Brain microvascular endothelial cell (primary cell): ENCODE measurements around the gene C10orf105.

Source experiments
- DNase-seq: peaks from one replicate; pipeline ENCODE4 v3.0.0-alpha.2; 2020
- H3K27ac ChIP-seq: fragments of 250-450 bp; sonication (Bioruptor Pico); 2 replicates; pipeline ENCODE4 v1.5.1; 2020; ENCODE audit warnings: mild to moderate bottlenecking, moderate library complexity
- H3K27me3 ChIP-seq: fragments of 250-450 bp; sonication (Bioruptor Pico); replicated peaks from 2 replicates; pipeline ENCODE4 v1.5.1; 2020; ENCODE audit warnings: mild to moderate bottlenecking
- H3K36me3 ChIP-seq: fragments of 250-450 bp; sonication (Bioruptor Pico); replicated peaks from 2 replicates; pipeline ENCODE4 v1.5.1; 2020; ENCODE audit warnings: mild to moderate bottlenecking
- H3K4me3 ChIP-seq: 2 replicates; pipeline ENCODE4 v1.5.1; 2011; ENCODE audit warnings: low read depth, mild to moderate bottlenecking, control low read depth, low read length, moderate library complexity
- CTCF ChIP-seq: IDR thresholded peaks from 2 replicates; pipeline ENCODE4 v1.5.1; 2011; ENCODE audit warnings: low read depth, mild to moderate bottlenecking, moderate library complexity, low read length, control low read depth, inconsistent platforms; ENCODE audit errors: missing control alignments
- in situ Hi-C: cut with HindIII; loops from 2 replicates; pipeline ENCODE4 v1.10.0; 2017; ENCODE audit warnings: low sequenced_read_pairs, low pct_ligation_motif_present

Gene C10orf105

GRCh38 chr10:71724539-71724938, 5.0 kb upstream of the C10orf105 start:
- H3K27ac ChIP-seq: no peak overlapping the region
- no peak for DNase-seq

GRCh38 chr10:71723311-71723710, 3.7 kb upstream of the C10orf105 start:
- Histone ChIP-seq H3K27me3 (no peaks in the 10 kb centered on the region), H3K4me3 (no peak overlapping the region), H3K27ac (no peak overlapping the region), H3K36me3 (no peaks in the 10 kb centered on the region)
- in situ Hi-C loops: no loop called here
- no peak for DNase-seq
- TF ChIP-seq CTCF: no peak

More at GRCh38 chr10:71724539-71724938, 5.0 kb upstream of the C10orf105 start:
- in situ Hi-C loops: no loop called here
- no peak for TF ChIP-seq CTCF
- Histone ChIP-seq H3K36me3 (no peaks in the 10 kb centered on the region), H3K4me3 (no peak overlapping the region), H3K27me3 (no peaks in the 10 kb centered on the region)

- DNase-seq: no peak
- in situ Hi-C loops: no loop called here
- no peaks in the 10 kb centered on the region for H3K36me3 ChIP-seq
- H3K27me3 ChIP-seq: no peaks in the 10 kb centered on the region
- no peak for TF ChIP-seq CTCF
- no peak overlapping the region for H3K27ac ChIP-seq
- H3K4me3 ChIP-seq: no peak overlapping the region
Observed at GRCh38 chr10:71722849-71723248, 3.3 kb upstream of the C10orf105 start.

- H3K27me3 ChIP-seq: no peaks in the 10 kb centered on the region
- no peak overlapping the region for H3K27ac ChIP-seq
- TF ChIP-seq CTCF: no peak
- DNase-seq: no peak
- in situ Hi-C loops: no loop called here
- no peak overlapping the region for H3K4me3 ChIP-seq
- no peaks in the 10 kb centered on the region for H3K36me3 ChIP-seq
Observed at GRCh38 chr10:71721313-71721712, 1.7 kb upstream of the C10orf105 start.

- TF ChIP-seq CTCF: no peak
- Histone ChIP-seq H3K27me3 (no peaks in the 10 kb centered on the region), H3K4me3 (no peak overlapping the region), H3K27ac (no peak overlapping the region), H3K36me3 (no peaks in the 10 kb centered on the region)
- in situ Hi-C loops: no loop called here
- no peak for DNase-seq
Observed at GRCh38 chr10:71720288-71720687, 710 bp upstream of the C10orf105 start.

- H3K4me3 ChIP-seq: no peak overlapping the region
- DNase-seq: no peak
- in situ Hi-C loops: no loop called here
- no peaks in the 10 kb centered on the region for H3K27me3 ChIP-seq
- TF ChIP-seq CTCF: no peak
- H3K36me3 ChIP-seq: no peaks in the 10 kb centered on the region
- no peak overlapping the region for H3K27ac ChIP-seq
Observed at GRCh38 chr10:71719042-71719441, 536 bp downstream of the C10orf105 start.
